KG1 (cell line): ENCODE data around the gene THADA.
A peak's percentile ranks its signal among the peaks of the same experiment; 100 is the strongest.
"Not testable (repeated sequence)": the region's sequence is repeated elsewhere in the genome, so short reads cannot be mapped to it uniquely, and the experiment has no call there.

Source experiments
- DNase-seq: peaks from one replicate; lab custom pipeline; 2025; lab: John Stamatoyannopoulos, UW

The THADA gene

GRCh38 chr2:43539436-43539835, 56.4 kb downstream of the THADA start:
- no peak for DNase-seq

DNA sequence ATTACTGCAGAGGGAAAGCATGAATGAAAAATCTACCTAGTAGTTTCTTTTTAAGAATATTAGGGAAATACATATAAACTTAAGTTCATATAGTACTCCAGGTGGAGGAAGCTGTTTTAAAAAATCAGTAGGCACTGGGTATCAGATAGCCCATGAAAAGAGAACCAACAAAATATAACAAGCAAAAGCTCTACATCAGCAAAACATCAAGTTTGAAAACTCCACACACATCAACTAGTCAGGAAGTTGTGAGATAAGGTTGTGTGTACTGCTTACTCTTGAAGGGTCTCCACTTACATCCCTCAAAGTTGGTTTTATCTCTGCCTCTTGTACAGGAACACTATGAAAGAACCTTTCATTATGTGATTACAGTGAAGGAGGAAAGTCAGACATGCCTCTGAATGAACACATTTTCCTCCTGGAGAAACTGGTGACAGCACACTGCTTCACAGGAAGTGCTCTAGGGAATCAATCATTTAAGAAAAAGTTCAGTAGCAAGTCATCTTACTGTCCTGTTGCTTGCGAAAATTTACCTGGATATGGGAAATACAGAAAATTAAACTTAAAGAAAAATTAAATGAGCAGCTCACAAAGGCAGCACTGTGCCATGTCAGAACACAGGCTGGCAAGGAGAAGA, 57.7 kb downstream of the THADA start:
- no peak for DNase-seq

DNA sequence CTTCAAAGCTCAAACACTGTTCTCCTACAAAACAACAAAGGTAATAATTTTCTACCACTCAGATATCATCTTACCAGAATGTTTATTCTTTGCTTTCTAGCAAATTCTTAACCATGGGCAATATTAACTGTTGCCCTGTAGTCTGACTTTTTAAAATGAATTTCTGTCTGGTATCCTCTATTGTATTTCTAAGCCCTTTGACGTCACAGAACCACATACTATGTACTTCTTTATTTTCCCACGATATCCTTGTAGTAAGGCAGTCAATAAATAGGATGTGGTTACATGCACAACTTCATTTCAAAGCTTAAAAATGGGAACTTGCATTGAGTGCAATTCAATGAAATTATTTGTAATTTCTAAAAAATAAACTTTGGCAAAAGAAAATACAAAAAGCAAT, 58.7 kb downstream of the THADA start:
- DNase-seq: peak; percentile 7

GRCh38 chr2:43534569-43534968, 61.3 kb downstream of the THADA start:
- DNase-seq: no peak

- DNase-seq: not testable (repeated sequence)
Observed at GRCh38 chr2:43532572-43532971, 63.3 kb downstream of the THADA start.

DNA sequence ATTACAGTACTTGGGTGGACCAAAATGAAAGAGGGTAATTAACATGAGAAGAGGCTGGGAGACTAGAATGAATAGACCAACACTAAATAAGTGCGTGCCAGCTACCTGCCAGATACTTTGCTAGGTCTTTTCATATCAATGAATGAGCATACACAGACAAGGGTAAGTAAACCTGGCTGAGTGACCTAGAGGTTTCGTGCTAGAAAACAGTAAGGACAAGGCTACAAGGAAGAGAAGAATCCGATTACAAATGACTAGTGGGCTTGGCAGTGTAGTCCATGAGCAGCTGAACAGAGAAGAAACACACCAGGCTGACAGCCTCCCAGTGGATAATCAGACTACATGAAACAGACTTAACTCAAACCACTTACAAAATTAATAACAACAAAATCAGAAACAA, 64.6 kb downstream of the THADA start:
- DNase-seq: no peak

- no peak for DNase-seq
Observed at GRCh38 chr2:43526994-43527393, 68.8 kb downstream of the THADA start.

DNA sequence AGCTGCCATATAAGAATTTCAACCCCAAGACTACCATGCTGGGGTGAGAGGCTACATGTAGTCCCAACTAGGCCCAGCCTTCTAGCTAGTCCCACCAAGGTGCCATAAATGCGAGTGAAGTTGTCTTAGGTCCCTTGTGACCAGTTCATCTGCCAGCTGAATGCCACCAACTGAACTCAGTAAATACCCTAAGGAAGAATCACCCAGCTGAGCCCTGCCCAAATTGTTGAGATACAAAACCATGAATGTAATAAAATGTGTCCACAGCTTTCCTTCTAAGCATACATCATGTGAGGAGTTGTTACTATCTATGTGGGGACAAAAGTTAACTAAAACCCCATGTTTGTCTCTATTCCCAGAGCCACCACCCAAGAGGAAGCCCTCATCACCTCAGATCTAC, 70.3 kb downstream of the THADA start:
- no peak for DNase-seq

DNA sequence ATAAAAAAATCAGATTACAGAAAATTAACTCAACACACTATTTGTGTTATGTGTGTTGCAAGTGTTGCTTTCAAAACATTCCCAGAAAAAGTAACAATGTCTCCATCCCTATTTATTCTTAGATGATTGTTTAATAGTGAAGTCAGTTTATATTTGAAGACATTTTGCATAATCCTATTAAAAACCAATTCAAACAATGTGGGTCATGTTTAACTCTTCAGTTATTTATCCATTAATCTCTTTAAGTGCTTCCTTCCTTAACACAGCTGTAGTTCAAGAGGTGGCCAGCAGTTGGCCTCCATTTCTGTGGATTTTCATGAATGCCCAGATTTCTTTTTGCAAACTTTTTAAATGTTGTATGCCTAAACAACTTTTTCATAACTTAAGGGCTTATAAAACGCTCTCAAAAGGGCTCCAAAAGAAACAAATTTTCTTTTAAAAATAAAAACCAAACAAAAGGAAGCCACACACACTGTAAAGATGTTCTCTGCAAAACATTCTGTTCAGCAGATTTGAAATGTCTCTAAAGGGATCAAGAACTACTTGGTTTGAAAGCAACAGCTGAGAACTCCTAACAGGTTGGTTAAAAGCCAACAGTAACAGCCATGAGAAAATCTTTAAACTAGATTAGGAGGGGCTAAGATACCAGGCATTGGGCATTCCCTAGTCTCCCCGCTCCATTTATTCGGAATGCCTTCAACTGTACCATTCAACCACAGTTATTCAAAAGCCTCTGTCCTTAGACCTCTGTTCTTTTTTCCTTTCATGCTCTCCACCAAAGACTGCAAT, 71.5 kb downstream of the THADA start:
- DNase-seq: no peak

- no peak for DNase-seq
Observed at GRCh38 chr2:43522177-43522576, 73.7 kb downstream of the THADA start.

GRCh38 chr2:43521568-43521967, 74.3 kb downstream of the THADA start:
- no peak for DNase-seq

- no peak for DNase-seq
Observed at GRCh38 chr2:43520919-43521318, 74.9 kb downstream of the THADA start.

DNA sequence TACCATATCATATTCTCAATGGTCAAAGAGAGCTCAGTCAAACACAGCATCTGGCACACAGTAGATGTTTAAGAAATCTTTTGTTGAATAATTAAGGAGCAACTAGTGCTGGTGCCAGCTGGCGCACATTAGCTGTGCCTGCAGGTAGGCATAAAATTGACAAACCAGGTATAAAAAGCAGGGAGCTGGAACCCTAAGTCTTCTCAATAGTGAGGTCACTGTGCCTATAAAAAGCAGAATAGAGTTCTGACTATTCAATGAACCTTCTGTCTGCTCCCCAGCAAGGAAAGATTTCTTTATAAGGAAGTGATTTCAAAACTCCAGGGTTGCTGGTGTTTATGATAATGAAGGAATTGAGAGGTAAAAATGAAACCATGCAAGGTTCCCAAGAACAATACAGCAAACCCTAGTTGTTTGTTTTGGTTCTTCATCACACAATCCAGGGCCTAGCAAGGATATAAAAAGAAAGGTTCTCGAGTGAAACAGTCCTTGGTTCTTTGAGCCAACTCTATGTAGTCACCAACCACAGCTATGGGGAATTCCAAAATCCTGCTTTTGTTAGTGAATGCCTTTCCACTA, 76.1 kb downstream of the THADA start:
- no peak for DNase-seq

GRCh38 chr2:43518718-43519117, 77.1 kb downstream of the THADA start:
- DNase-seq: no peak

DNA sequence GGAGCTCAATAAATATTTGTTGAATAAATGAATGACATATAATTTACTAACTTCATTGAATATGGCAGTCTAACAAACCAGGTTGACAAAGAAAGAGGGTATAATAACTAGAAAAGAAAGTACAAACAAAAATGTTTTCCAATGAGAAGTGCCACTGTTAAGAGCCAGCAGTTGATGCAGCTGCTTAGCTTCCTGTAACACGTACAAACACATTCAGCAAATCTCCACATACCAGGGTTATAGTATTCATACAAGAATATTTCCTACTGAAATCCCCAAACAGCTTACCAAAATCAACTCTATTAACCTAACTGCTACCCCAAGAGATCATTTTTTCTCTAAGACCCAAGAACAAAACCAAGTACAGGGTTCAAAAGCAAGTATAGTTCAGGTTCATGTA, 77.7 kb downstream of the THADA start:
- DNase-seq: no peak

DNA sequence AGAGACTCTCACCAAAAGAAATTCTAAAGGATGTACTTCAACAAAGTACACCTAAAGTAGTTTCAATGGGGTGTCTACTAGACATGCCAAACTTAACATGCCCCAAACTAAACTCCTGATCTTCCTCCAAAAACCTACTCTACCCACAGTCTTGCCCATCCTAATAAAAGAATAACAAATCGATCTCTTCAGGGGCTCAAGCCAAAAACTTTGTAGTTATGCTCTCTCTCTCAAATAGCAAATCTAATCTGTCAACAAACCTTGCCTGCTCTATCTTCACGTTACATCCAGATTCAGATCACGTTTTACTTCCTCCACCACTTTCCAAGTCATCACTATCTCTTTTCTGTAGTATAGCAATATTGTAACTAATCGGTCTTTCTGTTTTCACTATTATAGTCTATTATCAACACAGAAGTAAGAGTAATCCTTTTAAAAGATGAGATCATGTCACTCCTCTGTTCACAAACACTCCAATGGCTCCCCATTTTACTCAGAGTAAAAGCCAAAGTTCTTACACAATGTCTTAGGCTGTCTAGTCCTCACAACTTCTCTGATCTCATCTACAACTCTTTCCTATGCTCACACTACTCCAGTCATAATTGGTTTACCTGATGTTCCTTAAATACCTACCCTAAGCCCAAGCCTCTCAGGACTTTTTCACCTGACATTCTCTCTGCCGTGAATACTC, 79.9 kb downstream of the THADA start:
- DNase-seq: no peak

GRCh38 chr2:43515248-43515647, 80.6 kb downstream of the THADA start:
- DNase-seq: no peak

DNA sequence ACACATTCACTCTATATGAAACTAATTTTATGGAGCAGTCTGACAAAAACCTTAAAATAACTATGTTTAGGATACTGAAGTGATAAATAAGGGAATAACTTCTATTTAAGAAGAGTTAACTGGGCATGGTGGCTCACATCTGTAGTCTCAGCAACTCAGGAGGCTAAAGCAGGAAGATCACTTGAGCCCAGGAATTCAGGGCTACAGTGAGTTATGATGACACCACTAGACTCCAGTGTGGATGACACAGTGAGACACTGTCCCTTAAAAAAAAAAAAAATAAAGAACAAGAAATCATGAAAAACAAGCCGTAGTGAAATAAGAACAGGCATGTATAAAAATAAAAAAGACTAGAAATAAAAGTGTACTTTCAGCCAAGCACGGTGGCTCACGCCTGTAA, 82.0 kb downstream of the THADA start:
- DNase-seq: no peak

DNA sequence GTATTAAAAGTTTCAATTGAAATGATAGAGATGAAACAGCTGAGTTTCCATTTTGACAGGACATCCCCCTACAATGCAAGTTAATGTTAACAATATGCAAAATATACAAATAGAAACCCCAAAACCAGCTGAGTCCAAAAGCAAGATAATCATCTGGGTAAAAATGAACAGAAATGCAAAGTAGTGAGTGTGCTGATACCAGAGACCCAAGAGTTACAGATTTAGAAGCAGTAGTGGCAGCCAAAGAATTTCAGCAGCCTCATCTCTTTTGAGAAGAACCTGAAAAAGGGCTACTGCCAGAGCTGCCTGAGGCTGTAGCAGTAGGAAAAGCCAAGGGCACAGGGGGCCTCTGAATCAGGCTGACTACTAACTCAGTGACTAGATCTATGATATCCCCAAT, 82.6 kb downstream of the THADA start:
- DNase-seq: no peak

DNA sequence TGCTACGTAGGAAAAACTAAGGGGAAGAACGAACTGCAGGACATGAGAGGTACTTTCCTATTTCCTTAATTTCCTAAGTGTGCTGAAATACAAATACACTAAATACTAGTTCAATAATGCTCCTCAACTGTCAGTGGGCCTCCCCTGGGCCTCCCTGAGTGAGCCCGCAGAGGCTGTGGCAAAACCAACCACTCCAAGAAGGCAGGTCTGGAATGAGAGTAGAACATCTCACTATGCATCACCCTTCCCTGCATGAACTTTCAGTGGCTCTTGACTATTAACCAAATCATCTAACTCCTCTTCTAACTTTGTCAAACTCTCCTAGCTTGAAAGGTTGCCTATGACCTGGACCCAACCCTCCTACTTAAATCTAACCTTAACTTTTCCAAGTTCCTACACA, 84.6 kb downstream of the THADA start:
- DNase-seq: no peak

DNA sequence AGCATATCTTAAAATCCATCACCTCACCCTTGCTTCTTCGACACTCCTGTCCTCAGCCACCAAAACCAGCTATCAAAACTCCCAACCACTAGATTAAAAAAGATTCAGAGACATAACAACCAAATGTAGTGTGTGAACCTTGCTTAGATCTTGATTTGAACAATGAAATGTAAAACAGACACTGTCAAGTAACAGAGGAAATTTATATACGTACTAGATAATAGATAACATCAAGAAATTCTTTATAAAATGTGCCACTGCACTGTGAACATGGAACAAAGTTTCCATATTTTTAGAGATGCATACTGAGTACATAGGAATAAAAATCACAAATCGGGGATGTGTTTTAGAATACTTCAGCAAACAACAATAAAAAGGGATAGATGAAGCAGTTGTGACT, 86.0 kb downstream of the THADA start:
- no peak for DNase-seq

DNA sequence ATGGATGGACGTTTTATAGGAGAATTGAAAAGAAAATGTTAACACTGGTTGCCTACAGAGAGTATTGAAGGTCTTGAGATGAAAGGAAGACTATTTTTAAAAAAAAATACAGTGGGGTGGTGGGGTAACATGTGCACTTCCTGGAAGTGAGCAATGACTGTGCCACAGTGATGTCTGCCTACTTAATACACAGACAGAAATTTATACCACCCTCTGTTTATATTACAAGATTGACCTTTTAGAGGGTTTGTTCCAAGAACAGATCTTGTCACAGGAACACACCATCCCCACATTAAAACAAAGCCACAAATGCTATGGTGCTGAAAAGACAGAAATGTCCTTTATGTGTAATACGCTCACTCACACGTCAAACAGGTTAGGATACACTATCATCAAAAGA, 87.6 kb downstream of the THADA start:
- DNase-seq: no peak

- no peak for DNase-seq
Observed at GRCh38 chr2:43507137-43507536, 88.7 kb downstream of the THADA start.
